GM15510 (cell line): ENCODE data around the gene FARS2.

Source experiments
- POLR2A ChIP-seq: IDR thresholded peaks from 3 replicates; pipeline ENCODE4 v1.6.1; 2011; ENCODE audit warnings: borderline replicate concordance; ENCODE audit not compliant: insufficient read length; ENCODE audit errors: extremely low read depth

FARS2 gene

DNA sequence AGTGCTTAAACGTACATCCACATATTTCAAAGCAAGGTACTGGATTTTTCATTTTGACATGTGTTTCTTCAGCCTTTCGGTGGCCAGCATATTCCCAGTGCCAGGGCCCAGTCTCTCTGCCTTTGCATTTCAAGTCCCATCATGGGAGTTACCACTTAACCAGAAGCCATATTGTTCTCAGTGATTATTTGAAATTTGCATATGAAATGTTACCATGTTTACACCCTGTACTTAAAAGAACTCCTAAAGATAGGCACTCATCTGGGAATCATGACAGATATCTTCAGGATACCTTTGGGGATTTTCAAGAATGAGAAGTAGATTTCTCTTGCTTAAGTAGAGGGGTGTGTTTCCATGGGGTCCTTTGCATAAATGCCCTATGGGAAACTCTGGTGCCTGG, 377.9 kb downstream of the FARS2 start:
- no peak for TF ChIP-seq POLR2A

DNA sequence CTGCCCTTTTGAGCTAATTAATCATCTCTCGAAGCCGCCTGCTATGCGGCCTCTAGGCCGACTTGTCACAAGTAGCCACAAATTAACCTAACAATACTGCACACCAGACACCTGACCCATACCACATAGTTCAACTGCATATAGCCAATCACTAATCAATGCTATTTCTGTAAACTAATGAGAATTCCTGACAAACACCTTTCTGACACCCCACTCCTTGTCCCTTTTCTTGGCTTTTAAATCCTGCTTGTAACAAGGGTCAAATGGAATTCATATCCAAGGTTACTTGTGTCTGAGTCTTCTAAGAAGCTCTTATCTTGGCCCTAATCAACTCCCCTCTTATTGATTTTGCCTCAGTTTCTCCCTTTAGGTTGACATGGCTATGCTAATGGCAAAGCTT, 379.3 kb downstream of the FARS2 start:
- TF ChIP-seq POLR2A, result no peak

DNA sequence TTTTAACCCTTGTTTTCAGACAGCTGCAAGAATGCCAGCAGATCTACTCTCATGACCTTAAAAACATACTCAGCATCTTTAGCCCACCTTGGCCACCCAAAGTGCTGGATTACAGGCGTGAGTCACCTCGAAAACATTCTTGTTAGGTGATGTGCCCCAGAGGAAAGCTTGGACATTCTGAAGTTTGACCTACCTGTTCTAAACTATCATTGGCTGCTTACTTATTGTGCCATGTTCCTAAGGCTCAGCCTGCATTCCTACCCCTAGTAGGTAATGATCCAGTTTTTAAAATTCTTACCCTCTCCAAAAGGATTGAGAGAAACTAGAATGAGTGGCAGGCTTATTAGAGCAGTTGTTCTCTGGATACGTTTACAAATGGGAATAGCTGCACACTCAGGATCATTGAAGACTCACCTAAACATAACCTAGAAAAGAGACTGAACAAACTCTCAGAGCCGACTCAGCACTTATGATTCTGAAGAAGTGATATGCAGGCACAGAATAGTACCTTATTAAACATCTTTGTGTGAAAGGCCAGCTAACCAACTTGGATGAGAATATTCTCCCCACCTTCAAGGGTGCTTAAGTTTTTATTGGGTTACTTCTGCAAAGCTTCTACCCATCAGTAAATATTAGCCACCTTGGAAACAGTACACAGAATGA, 383.3 kb downstream of the FARS2 start:
- TF ChIP-seq POLR2A, result no peak

DNA sequence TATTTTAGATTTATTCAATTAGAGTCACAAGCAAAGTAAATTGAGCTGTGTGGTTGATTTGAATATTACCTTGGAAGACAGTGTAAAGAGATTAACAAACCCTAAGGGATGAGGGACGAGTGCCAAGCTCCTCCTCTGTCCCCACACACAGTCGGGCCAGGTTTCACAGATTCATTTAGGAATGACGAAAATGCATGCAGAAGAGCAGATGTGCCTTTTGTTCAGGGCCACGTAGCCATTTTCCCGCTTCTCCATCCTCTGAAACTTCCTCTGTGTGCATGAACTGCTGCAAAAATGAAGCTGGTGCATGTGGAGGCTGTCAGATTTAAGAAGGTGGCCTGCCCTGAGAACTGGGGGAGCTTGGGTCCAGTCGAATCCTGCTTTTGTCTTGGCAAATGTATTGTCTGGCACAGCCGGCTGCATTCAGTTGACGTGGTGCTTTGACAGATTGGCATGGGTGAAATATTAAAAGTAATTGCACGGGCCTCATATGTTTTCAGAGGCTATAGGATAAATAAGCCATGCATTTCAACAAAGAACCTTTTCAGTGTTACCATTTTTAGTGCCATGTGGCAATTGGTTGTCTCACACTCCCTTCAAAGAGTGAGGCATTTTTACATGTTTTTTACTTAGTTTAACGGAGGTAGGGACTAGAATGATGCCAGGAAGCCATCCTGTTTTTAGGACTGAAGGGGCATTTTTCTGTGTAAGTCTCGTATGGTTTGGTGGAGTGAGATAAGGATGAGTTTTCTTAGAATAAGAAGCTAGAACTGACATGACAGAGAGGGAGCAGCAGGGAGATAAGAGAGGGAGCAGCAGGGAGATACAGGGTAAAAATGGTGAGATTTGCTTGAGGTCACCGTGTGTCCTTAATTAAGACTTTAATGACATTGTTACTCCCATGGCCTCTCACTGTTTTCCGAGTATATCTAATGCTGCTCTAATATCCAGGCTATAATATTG, 384.3 kb downstream of the FARS2 start:
- TF ChIP-seq POLR2A, result no peak

DNA sequence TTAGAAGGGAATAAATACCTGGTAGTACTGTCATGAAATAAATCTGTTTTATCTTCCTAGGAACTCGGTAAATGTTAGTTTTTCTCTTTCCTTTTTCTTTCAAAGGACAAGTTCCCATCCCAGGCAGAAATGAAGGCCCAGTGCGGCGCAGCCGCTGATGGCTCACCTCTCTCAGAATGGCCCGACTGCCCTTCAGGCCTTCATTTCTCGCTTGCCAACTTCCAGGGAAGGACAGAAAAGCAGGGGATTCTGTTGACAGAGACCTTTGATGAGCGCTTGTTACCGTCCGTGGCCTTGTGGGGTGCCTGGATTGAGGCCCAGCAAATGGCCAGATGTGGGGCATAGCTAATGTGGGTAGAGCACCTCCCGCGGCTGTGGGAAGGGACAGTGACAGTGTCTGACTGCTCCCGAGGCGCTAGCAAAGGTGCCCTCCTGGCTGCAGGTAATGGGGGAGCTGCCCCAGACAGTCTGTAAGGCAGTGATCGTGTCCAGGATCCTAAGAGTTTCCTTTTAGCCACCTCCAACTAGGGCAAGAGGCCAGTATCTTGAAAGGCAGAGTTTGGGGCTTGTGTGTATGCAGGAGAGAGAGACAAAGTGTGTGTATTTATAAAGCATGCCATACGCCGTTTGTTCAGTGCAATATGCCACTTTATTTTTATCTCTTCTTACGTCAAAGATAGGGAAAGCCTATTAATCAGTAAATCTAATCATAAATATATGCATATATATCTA, 391.3 kb downstream of the FARS2 start:
- TF ChIP-seq POLR2A, result no peak

DNA sequence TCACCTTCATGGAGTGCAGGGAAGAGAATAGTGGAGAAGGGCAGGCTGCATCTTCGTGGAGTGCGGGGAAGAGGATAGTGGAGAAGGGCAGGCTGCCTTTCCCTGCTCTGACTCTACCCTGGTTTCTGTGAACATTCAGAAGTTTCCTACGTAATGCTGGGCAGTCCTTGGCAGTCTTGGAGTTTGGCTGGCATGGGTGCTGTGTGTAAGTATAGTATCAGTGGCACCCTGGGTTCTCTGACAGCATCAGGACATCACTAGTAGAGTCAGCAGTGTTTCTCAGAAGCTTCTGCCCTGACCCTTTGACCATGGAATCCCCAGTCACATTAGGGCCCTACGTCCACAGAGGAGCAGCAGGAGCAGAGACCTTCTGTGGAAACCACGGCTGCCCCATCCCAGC, 392.5 kb downstream of the FARS2 start:
- TF ChIP-seq POLR2A, result no peak

DNA sequence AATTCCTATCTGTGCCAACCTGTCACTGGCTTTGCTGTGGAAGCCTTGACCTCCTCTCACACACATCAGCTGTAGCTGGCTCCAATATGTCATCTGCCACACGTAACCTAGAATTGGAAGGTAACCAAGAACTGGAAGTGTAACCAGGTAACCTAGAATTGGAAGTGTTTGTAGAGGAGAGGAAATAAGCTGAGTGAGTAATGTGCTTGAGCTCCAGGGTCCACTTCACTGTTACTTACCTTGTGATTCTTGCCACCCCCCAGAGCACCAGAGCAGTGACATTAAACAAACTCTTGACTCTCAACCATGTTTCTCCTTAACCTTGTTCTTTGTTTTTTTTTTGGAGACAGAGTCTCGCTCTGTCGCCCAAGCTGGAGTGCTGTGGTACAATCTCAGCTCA, 394.9 kb downstream of the FARS2 start:
- TF ChIP-seq POLR2A, result no peak

DNA sequence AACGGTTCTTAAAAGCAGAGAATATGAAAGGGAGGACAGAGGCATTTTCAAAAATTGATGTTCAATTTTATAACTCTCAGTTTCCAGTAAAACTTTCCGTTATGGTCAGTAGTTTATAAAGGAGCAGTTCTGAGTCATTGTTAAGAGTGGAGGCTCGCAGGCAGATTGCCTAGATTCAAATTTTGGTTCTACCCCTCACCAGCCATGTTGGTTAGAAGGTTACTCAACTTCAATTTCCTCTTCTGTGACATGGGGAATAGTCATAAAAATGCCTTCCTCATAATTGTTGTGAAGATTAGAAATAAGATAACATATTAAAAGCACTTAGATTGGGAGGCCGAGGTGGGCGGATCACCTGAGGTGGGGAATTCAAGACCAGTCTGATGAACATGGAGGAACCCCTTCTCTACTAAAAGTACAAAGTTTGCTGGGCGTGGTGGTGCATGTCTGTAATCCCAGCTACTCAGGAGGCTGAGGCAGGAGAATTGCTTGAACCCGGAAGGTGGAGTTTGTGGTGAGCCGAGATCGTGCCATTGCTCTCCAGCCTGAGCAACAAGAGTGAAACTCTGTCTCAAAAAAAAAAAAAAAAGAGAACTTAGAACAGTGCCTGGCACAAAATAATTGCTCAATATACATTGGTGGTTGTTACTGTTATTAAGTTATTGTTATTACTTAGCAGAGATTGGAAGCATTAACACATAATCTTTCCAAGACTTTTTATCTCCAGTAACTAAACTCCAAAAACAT, 396.5 kb downstream of the FARS2 start:
- TF ChIP-seq POLR2A, result no peak

DNA sequence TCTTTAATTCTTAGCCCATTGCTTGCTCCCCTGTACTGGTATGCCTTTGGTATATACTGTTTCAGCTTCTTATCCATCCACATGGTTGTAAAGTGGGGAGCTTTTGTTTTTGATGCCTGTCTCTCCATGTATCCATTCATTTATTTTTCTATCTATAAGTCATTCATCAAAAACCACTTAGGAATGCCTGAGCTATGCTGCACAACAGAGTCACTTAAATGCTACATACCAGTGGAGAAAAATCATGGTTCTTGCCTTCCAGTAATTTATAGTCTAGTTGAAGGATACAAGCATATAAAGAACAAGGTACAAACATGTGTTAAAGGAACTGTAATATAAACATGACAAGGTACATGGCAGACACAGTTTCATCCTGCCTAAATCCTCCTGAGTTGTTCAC, 398.2 kb downstream of the FARS2 start:
- TF ChIP-seq POLR2A, result no peak

DNA sequence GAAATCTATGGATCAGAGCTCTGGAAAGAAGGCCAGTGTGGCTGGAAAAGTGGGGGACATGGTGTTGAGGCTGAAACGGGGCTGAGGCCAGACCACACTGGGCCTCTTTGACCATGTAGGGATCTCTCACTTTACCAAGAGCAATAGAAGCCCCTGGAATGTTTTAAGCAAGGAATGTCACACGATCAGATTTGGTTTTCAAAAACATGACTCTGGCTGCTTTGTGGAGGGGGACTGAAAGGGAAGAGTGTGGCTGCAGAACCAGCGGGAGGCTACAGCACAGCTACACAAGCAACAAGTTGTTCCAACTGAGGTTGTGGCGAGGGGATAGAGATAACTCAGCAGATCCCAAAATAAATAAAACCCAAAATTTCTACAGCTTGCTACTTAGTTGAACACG, 399.5 kb downstream of the FARS2 start:
- no peak for TF ChIP-seq POLR2A

DNA sequence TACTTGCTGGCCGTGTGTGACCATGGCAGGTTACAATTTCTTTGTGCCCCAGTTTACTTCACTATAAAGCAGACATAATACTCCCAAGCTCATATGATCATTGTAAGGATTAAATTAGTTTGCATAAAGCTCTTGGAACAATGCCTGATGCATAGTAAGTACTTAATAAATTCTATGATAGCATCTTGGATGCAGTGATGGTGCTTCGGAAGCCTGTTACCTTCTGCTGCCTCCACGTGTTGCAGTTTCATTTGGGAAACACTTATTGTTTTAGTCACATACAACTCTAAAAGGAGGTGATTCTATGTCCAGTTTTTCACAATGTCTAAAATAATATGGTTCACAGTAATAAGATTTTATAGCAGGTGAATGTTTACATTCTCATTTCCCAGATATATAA, 401.5 kb downstream of the FARS2 start:
- no peak for TF ChIP-seq POLR2A

DNA sequence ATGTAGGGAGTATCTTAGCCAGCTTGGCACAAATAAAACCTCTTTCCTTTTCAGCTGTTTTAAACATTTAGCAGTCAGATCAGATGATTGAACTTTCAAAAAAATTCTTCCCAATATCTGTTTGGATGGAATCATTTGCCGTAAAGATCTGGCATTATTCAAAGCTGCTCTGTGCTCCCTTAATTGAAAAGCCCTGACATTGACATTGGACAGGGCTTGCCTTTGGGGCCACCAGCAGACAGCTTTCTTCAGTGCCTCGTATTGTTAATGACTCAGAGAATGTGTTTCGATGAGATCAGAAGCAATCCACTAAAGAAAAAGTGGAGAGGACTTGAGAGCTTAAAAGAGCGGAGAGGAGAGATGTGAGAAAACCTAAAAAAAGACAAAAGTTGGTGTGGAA, 401.9 kb downstream of the FARS2 start:
- no peak for TF ChIP-seq POLR2A

DNA sequence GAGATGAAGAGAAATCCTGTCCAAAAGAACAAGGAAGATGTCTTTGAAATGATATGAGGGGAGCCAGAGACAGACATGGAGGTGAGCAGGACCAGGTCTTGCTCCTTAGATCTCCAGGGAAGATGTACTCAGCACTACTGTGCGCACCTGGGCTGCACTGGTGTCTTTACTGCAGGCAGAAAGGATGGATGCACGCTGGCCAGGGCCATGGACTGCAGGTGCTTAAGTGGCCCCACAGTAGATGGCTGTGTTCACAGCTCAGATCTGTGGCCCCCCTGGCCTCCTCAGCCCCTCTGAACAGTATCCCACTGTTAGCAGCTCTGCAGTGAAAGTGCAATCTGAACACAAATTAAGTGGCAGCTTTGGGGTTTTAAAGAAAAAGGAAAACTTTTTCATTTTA, 402.4 kb downstream of the FARS2 start:
- TF ChIP-seq POLR2A, result no peak

DNA sequence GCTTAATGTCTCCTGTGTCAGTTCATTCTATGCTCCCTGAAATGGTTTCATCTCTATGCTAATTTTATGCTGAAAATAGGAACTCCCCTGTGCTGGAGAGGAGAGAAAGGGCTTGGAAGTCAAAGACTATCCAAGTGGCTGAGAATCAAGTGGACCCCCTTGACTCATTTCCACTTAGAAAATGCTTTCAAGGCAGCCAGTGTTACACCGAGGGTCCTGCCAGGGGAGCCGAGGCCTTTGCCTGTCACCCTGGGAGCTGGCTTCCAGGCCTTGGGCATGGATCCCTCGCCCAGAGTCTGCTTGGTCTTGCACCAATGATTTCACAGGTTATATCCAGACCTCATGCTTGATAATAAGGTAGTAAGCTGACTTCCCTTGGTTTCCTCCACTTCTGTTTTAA, 402.8 kb downstream of the FARS2 start:
- TF ChIP-seq POLR2A, result no peak

DNA sequence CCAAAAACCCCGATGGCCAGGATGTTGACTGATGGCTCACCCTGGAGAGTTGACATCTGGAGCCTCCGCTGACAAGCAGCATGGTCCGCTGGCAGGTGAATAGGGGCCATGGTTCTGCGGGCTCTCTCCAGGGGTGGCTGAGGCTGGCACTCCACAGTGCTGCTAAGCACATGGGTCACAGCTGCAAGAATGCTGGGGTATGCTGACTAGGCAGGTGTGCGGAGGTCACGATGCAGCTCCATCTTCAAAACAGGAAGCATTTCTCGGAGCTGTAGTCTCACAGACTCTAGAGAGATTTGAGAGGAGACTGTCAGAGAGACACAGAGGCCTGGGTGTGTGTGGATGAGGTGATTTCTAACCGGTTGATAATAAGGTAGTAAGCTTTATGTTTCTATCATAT, 403.9 kb downstream of the FARS2 start:
- no peak for TF ChIP-seq POLR2A
